Activated CD4-positive, alpha-beta T cell treated with anti-CD3 and anti-CD28 coated beads, Interleukin-2, Interleukin-6, amounts not matched to agents 100 ng/mL and 50 ng/mL, durations not matched to agents 16 hours and 8 hours (primary cell): Measurements from ENCODE around the gene MTSS2.

Source experiments
- DNase-seq: peaks from one replicate; pipeline ENCODE4 v3.0.0-alpha.2; 2020

Gene MTSS2

DNA sequence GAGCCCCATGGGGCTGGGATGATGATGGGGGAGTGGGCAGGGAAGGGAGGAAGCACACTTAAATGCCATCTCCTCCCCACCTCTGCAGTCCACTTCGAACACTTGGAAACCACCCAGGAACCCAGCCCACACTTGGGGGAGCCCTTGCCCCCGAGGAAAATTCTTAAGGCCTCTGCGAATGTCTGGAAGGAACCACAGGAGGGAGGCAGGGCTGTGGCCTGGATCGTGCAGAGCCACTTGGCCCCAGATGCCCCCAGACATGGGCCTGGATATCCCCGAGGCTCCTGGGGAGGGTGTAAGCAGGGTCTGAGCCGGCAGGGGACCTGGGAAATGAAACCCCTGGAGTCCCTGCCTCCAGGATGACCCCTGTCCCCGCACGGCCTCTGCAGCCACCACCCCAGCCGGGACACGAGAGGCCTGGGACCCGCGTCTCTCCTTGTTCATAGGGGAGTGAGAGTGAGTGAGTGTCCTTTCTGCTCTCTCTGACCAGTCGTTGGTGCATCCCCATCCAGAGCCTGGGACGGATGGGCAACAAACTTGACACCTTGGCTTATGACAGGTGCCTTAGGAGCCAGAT is 11.8 kb upstream of the MTSS2 start:
- DNase-seq: no peak

DNA sequence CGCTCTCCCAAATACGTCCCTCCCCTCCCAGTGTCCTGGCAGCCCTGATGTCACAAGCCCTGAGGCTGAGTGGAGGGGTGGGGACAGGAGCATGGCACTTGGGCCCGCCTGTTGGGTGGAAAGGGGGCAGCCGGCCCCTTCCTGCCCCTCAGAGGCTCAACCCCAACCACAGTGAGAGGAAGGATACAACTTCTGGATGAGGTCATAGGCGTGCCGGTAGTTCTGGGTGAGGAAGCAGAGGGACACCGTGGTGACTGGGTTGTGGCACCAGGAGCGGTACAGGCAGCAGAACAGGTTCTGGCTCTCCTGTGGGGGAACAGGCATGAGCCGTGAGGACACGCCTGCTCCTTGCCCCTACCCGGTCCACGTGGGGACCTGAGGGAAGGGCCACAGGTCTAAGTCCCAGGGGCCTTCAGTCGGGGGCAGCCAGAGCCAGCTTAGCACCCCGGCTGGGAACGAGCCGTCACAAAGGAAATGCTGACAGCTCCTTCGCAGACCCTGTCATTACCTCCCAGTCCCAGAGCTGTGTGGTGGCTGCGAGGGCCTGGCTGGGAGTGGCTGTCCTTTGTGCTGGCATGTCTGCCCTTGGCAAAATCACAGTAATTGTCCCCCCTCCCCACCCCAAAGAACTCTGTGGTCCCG is 11.2 kb upstream of the MTSS2 start:
- no peak for DNase-seq

DNA sequence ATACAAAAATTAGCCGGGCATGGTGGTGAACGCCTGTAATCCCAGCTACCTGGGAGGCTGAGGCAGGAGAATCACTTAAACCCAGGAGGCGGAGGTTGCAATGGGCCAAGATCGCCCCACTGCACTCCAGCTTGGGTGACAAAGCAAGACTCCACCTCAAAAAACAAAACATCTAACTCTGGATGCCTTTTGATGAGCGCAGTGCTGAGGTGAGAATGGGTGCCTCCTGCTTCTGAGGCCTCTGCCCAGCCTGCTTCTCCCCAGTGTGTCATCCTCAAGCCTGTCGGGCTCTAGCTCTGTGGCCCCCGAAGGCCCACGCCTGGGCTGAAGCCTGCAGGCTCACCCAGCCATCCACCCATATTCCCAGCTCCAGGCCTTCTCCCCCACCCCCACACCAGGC is 10.5 kb upstream of the MTSS2 start:
- no peak for DNase-seq

DNA sequence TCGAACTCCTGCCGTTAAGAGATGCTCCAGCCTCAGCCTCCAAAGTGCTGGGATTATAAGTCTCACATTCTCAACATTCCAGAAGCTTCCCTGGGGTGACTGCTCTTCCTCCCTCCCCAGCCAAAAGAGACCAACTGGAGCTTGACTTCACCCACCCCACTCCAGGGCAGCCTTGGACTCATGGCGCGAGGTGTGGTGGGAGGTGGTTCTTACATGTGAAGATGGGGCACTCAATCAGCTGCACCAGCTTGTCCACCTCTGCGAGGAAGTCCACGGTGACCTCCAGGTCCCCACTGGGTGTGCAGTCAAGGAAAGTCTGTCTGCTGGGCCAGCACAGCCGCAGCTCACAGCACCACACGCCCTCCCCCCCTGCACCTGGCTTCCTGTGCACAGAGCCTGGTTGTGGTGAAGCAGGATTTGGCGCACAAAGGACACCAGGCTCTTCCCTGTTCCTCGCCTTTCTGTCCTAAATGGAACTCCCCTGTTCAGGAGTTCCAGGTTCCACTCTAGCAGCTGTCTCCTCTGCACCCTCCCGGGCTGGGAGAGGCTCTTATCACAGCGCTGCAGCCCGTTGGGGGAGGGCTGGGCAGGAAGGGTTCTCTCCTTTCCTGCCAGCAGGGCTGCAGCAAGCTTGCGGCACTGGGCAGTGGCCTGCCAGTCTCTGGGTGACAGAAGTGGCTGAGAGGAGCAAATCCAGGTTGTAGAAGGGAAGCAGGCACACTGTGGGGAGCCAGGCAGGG is 9.6 kb upstream of the MTSS2 start:
- no peak for DNase-seq

DNA sequence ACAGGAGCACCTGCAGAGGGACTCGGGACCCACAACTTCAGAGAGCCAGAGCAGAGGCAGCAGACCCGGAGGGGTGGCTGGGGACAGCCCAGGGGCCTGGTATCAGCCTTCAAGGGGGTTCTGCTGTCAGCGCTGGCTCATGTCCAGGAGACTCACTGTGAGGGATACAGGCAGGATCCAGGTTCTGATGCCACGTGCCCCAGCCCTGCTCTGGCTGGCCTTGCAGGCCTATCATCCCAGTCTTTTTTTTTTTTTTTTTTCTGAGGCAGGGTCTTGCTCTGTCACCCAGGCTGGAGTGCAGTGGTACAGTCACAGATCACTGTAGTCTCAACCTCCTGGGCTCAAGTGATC is 9.0 kb upstream of the MTSS2 start:
- no peak for DNase-seq

DNA sequence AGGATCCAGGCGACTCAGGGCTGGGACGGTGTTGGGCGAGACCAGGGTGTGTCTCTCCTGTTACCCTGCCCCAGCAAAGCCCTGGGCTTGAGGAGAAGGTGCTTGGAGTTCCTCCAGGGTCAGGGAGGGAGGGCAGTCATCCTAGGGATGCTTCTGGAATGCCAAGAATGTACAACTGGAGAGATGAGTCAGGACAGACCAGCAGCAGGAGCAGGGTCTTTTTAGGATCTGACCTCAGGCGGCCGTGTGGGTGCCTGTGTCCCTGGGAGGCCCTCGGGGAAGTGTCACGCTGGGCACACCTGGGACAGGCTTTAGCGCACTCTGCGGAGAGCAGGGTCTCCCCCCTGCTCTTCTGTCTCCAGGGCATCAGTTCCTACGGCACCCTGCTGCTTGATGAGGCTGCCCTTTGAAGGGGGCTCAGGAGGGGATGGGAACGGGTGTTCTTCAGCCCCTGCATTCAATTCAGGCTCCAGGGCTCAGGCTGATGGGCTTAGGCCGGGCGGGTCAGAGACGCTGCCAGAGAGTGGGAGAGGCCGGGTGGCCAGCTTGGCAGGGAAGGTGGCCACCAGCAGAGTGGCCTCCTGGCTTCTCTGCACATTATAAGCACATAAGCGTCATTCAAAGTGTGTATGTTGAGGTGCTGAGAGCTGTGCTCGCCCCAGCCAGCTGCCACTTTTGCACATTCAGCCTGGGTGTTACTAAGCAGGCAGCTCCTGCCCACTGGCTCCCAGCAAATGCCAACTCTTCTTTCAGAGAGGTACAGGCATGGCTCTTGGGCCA is 8.4 kb upstream of the MTSS2 start:
- DNase-seq: no peak

DNA sequence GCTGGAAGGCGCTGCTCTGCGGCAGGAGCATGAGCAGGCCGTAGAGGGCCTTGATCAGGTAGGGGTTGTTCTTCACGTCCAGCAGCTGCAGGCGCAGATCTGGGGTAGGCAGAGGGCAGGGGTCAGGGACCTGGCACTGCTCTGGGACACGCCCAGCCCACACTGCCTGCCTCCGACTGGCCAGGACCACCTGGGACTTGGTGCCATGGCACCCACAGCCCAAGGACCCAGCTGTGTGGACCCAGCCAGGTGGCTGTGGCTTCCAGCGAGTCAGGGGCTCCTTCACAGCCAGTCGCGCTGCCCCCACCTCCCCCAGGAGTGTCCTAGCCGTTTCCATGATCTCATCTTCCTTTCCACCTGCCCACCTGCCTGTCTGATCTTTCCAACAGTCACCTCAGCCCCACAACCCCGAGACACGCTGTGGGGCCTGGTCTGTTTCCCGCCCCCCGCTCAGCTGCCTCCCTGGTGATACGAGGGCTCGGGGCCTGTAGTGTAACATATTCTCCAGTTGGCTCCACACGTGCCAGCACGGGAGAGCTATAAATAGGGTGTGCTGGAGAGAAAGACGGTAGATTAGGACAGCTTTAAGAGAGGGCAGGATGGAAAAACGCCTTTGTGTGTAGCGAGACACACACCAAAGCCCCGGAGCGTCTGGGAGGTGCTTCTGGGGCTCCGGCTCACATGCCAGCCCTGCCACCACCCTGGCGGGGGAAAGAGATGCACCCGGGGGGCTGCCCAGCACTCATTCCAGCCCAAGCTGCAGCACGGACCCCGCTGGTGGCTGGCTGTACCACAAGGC is 7.2 kb upstream of the MTSS2 start:
- no peak for DNase-seq

DNA sequence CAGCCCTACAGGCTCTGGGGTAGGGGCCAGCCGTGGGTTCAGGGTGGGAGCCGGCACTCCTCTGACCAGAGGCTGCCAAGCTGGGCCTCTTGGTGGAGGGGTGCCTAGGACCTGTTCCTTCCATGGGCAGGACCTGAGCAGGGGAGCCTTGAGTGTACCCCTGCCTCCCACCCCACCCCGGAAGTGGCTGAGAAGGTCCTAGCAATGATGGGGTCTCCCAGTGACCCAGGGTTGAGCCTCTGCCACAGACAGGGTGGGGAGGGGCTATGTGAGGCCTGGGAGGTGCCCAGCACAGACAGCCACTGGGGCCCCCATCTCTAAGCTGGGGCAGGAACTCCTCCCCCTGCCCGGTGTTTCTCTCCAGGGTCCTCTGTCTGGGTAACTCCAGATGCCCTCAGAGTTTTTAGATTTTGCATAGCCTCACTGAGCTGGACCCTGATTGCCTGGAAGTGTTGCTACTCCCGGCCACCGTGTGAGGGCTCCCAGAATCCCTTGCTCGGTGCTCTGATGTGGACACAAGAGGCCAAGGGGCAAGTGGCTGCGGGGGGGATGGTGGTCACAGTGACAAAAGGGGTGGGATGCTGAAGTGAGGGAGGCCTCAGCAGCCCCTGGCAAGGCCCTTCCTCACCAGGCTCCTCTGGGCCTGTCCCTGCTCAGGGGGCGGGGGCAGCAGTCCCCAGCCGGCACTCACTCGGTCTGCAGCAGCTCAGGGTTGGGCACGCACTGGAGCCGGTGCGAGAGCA is 6.4 kb upstream of the MTSS2 start:
- no peak for DNase-seq

DNA sequence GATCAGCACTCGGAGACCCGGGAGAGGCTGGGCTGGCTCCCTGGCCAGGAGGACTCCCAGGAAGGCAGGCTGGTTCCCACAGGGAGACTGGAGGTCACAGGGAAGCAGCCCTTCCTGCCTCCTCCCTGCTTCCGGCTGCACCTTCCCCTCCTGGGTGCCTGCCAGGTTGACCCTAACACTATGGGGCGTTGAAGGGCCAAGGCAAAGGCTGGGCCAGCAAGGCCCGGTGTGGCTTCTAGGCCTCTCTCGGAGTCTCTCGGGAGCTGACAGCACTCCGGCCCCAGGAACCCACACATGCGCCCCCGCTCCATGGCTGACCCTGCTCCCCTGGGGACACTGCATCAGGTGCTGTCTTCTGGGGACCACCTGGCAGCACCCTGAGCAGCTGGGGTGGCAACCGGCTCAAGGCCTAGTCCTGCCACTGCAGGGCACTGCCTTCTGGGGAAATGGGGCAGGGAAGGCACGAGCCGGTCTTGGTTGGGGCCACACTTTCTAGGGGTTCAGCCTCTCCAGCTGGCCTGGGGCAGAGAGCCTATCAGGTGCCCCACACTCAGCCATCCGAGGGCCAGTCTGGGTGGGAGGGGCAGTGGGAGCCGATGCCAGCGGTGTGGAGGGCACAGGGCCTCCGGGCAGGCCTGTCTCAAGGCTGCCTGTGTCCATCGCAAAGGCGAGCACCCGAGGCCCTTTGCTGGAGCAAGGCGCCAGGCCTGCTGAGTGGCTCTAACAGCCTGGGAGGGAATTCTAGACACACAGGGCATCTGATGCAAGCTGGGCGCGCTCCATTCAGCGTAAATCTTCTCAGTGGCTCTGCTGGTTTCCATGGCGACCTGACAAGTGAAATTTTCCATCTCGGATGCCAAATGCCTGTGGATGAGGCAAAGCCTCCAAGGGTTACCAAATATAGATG is 5.6 kb upstream of the MTSS2 start:
- no peak for DNase-seq

DNA sequence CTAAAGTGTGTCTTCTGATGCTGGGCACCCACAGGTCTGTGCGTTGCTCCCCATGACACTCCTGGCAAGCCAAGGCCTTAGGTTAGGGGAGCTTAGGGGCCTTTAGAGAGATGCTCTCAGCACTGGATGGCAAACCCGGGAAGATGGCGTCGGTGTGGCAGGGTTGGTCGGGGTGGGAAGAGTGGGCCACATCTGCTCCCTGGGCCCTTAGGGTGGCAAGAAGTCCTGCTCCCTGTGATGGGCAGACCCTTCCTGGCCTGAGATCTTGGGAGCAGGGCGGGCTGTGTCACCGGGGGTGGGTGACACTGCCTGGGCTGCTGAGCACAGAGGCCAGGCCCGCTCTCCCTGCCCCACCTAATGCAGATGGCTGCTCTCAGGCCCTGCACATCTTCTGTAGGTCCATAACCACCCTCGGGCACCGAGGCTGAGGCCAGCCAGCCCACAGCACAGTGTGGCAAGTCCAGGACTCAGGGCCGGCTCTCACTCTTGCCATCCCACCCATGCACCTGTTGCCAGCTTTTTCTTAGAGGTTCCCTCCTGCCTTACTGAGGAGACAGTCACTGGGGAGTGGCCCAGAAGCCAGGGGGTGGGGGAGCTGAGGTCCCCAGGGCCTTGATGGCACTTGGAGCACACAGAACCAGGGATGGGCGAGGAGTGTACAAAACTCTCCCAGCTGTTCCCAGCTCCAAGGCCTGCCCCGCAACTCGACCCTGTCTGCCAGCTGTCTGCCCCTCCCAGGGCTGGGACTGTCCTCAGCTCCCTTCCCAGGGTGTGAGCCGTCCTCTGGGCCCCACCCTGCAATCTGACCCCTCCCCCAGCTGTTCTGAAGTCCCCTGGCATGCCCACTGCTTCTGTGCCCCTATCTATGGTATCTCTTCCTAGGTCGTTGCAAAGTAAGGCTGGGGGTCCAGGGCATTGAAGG is 4.4 kb upstream of the MTSS2 start:
- DNase-seq: no peak

DNA sequence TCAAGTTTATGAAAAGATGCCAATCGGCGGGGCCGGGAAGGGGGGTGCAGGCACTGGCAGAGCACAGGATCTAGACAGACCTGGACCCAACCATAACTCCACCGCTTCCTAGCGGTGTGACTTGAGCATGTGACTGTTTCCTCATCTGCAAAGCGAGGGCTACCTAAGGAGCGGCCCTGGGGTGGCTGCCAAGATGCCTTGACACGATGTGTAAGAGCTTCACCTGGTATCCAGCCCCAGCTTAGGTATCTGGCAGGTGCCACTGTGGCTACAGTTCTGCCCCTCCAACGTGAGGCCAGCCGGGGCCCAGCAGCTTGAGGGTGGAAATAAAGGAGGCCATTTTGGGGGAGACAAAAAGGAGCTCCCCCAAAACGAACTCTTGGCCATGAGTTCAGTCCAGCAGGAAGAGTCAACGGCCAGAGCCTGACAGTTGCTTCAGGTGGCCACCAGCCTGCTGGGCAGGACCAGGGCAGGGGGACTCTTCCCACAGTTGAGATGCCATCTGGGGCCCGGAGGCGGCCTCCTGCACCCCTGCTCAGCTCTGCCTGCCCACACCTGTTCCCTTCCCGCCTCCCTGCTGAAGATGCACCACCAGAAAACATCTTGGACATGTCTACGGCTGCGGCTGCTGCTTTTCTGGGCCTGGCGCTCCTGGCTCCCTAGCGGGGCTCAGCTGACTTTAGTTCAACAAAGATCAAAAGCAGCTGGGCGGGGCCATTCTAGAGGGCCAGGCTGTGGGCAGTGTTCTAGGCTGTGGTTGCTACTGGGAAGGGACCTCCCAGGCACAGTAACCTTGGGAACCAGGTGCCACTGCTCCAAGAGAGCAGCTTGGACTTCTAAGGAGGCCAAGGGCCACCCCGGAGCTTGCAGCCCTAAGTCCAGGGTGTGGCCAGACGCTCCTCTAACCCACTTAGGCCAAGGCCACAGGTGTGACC is 3.4 kb upstream of the MTSS2 start:
- DNase-seq: no peak

DNA sequence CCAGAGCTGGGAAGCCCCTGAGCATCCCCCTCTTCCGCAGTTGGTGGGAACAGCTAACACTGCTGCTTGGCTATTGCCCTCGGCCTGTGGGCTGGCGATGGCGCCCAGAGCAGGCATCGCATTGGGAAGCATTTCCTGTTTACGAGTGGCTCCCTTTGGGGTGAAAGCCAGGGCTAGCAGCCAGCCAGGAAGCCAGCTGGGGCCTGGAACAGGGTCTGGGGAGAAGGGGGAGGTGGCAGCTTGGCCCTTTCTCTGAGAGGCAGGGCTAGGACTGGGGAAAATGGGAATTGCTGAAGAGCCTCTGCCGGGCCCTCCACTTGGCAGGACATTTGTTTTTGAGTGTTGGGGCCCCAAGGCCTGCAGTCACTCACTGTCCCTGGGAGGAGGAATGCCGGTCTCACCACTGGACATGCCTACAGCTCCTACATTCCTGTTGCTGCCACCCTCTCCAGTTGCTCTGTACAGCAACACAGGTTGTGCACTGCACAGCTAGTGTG is 2.4 kb upstream of the MTSS2 start:
- DNase-seq: no peak

DNA sequence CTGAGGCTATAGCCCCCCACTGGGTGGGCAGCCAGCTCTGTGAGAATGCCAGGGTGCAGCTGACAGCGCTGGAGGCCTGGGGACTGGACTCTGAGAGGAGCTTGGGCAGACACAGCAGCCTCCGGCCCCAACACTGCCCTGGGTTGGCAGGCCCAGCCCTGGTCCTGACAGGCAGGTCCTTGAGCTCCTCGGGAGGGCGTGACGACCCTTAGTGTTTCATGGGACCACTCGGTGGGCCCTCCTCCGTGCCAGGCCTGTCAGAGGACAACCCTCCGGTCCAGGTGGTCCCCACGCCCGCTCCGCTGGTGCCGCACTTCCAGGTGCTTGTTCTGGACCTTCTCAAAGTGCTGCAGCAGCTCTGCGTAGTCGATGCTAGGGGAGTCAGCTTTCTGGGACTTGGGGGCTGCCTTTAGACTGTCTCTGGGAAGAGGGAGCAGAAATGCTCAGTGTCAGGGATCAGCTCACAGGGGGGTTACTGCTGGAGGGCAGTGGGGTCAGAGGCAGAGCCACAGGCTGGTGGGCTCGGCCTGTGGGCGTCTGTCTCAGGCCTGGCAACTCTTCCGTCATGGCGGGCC is 1.9 kb upstream of the MTSS2 start:
- DNase-seq: no peak

DNA sequence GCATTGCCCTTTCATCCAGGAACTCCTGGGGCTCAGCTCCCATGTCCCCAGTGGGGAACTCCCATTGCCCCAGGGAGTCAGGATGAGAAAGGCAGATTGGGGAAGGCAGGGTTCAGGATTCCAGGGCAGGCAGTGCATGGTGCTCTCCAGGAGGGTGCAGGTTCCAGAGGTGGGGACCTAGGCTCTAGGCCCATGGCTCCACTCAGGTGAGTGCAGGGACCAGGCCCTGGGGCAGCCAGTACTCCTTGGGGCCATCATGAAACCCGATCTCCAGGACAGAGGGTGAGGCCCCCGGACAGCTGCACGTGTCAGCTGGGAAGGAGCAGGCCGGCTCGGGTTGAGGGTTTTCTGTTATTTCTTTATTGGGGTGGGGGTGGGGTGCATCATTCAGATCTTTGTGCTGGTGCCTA is 1.3 kb upstream of the MTSS2 start:
- no peak for DNase-seq

DNA sequence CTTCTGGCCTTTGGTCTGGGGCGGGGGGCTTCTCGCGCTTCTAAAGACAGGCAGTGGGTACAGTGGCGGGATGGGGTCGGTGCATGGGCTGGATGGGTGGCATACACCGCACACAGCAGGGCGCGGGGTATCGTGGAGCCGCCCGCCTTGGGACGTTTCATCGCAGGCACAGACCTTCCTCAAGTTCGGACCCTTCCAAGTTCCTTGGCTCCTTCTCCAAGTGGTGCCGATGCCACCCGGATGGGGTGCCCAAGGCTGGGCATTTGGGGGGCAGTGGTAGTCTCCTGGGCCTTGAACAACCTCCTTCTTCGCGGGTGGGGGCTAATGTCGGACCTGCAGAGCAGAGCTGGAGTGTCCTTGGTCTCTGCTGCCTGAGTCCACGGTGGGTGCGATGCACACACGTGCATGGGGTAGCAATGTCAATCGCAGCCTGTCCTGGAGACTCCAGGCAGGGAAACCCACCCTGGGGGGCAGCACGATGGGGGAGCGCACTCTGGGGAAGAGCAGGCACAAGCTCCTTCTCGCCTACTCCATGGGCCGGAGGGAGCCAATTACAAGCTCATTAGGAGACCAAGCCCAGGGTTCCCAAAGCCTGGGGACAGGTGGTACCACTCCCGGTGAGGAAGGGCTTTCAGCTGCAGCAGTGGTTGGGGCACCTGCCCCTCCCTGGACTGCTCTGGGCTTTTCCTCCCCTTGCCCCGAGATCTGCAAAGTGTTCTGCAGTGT is 686 bp upstream of the MTSS2 start:
- DNase-seq: no peak

DNA sequence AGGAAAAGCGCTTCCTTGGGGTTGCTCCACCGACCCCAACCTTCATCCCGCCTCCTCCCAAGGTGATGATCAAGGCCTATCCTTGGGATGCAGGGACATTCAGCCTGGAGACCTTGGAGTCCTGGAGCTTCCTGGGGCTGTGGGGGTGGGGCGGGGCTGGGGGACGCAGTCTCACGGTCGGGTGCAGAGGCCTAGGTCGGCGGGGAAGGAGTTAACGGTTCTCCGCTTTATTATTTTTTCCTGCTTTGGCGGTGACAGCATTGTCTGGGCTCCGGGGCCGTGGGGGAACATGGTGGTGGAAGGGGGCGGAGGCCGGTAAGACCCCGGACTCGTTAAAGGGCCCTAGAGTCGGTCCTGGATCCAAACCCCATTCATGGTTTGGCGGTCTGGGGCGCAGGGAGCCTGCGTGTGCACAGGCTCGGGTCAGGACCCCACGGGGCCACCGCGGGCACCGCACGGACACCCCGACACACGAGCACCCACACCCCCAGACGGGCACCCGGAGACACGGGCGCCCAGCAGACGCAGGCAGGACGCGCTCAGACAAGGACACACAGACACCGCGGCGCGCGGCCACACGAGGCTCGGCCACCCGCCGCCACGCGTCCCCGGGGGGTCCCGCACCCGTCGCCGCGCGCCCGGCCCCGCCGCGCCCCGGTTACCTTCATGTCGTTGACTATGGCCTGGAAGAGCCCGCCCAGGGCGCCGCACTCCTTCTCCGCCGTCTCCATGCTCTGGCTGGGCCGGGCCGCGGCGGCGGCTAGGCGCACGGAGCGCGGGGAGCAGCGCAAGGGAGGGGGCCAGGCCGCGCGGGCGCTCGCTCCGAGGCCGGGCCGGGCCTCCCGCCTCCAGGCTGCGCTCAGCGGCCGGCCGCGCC is 554 bp downstream of the MTSS2 start:
- DNase-seq: no peak
